CD8-positive, alpha-beta memory T cell (primary cell): ENCODE measurements around the gene GRIK4. TPM values are rescaled to one million over a fixed set of nuclear protein-coding genes. Genes with fewer than 3 reads are reported as not detected.

Source experiments
- CTCF ChIA-PET: fragments of 350-600 bp; sonication (Branson Sonifier 250); formaldehyde crosslinking; loops from one replicate; lab custom pipeline; 2021; ENCODE audit warnings: antibody characterized with exemption; lab: Charles Lee
- POLR2A ChIA-PET: fragments of 350-600 bp; sonication (Branson Sonifier 250); formaldehyde crosslinking; loops from one replicate; lab custom pipeline; 2021; ENCODE audit warnings: antibody characterized with exemption; lab: Charles Lee
- DNase-seq, 5 donors: peaks; one replicate each; pipeline versions ENCODE4 v3.0.0 to v3.0.0-alpha.2; 2020 to 2022; ENCODE audit warnings: mixed read lengths in 1 of 5
- H3K27ac ChIP-seq: one replicate; pipeline ENCODE4 v1.7.0; 2013; ENCODE audit warnings: low read depth, mild to moderate bottlenecking, low read length, moderate library complexity
- H3K27me3 ChIP-seq: 2 replicates; pipeline ENCODE4 v1.7.0; 2013; ENCODE audit warnings: low read length, mild to moderate bottlenecking; ENCODE audit not compliant: insufficient read depth, poor library complexity, severe bottlenecking
- H3K36me3 ChIP-seq: 2 replicates; pipeline ENCODE4 v1.7.0; 2013; ENCODE audit warnings: mild to moderate bottlenecking, low read length, moderate library complexity; ENCODE audit not compliant: insufficient read depth
- H3K4me1 ChIP-seq: 2 replicates; pipeline ENCODE4 v1.7.0; 2013; ENCODE audit warnings: mild to moderate bottlenecking, low read length, moderate library complexity; ENCODE audit not compliant: insufficient read depth
- H3K4me3 ChIP-seq: 2 replicates; pipeline ENCODE4 v1.7.0; 2013; ENCODE audit warnings: mild to moderate bottlenecking, low read length
- H3K9me3 ChIP-seq: 2 replicates; pipeline ENCODE4 v1.7.0; 2013; ENCODE audit warnings: mild to moderate bottlenecking, low read length
- H3K27ac Mint-ChIP-seq, 8 donors: one replicate each; pipeline ENCODE4 v1.8.0; 2020 to 2021; ENCODE audit warnings: mixed read lengths in 8 of 8, mild to moderate bottlenecking in 6 of 8, inconsistent platforms in 3 of 8, moderate library complexity in 3 of 8
- H3K27me3 Mint-ChIP-seq, 2 donors: one replicate each; pipeline ENCODE4 v1.8.0; 2020 to 2021; ENCODE audit warnings: mixed read lengths in 2 of 2, mild to moderate bottlenecking in 1 of 2, moderate library complexity in 1 of 2
- H3K36me3 Mint-ChIP-seq, 3 donors: one replicate each; pipeline ENCODE4 v1.8.0; 2020 to 2021; ENCODE audit warnings: mixed read lengths in 3 of 3, inconsistent platforms in 1 of 3, mild to moderate bottlenecking in 1 of 3
- H3K4me1 Mint-ChIP-seq, 3 donors: one replicate each; pipeline ENCODE4 v1.8.0; 2020 to 2021; ENCODE audit warnings: mixed read lengths in 3 of 3, inconsistent platforms in 1 of 3, mild to moderate bottlenecking in 1 of 3
- H3K4me3 Mint-ChIP-seq, 7 donors: one replicate each; pipeline ENCODE4 v1.8.0; 2020 to 2021; ENCODE audit warnings: mixed read lengths in 7 of 7, mild to moderate bottlenecking in 6 of 7, moderate library complexity in 4 of 7, inconsistent platforms in 2 of 7
- H3K9me3 Mint-ChIP-seq, 5 donors: one replicate each; pipeline ENCODE4 v1.8.0; 2020 to 2022; ENCODE audit warnings: mixed read lengths in 5 of 5, mild to moderate bottlenecking in 3 of 5, moderate library complexity in 2 of 5, inconsistent platforms in 1 of 5
- polyA plus RNA-seq: library from polyadenylated mRNA; unstranded; fragments of 300-500 nt; fragmentation: Illumina TruSeq; gene quantifications from one replicate; pipeline ENCODE4 v1.2.3, GENCODE V29; 2021
- total RNA-seq, 2 experiments: library from RNA; stranded (reverse); gene quantifications; one replicate each; pipeline ENCODE4 v1.2.3, GENCODE V29; 2021

The GRIK4 gene
- total and polyA plus RNA-seq, 3 experiments from 2014 or later = 0.07 TPM; not detected in 2

DNA sequence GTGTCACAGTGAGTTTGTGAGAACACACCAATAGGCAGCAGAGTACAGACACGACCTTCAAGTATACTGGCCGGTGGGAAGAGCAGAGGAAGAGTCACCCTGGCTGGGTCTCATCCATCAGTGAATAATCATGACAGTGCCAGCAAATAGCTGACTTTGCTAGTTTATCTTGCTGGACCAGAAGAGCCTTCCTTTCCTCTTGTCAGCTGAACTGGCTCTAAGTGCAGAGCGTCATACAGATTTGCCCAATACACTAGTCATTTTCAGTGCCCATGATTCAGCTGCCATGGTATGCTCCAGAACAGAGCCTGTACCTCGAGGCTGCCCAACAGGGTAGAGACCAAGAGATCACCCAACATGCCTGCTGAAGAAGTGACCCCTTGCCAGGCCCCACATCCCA, 429.5 kb downstream of the GRIK4 start:
- Mint-ChIP-seq H3K9me3 (peaks cover 0 to 12% (median 5%) of the 10 kb centered on the region in 5 donors), H3K27me3 (peaks cover 9 to 38% of the 10 kb centered on the region in 2 donors), H3K4me3 (no peak overlapping the region), H3K4me1 (no peaks in the 10 kb centered on the region), H3K36me3 (peaks cover 0 to 4% (median 2%) of the 10 kb centered on the region in 3 donors), H3K27ac (no peak overlapping the region)
- Histone ChIP-seq H3K36me3 (no peaks in the 10 kb centered on the region), H3K9me3 (no peaks in the 10 kb centered on the region), H3K27me3 (no peaks in the 10 kb centered on the region), H3K4me1 (no peaks in the 10 kb centered on the region), H3K4me3 (no peak overlapping the region), H3K27ac (no peak overlapping the region)
- DNase-seq = no peak
- ChIA-PET POLR2A (no interaction called here), CTCF (no interaction called here)

DNA sequence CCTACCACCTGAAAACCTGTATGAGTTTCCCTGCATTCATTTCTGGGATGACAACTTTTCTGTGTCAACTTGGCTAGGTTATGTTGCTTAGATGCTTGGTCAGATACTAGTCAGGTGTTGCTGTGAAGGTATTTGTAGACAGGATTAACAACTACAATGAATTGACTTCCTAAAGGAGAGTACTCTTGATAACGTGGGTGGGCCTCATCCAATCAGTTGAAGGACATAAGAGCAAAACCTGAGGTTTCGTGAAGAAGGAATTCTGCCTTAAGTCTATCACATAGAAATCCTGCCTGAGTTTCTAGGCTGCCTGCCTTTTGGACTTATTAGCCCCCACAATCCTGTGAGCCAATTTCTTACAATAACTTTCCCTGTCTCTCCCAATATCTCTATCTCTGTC, 431.2 kb downstream of the GRIK4 start:
- Histone ChIP-seq H3K27ac (no peak overlapping the region), H3K4me1 (no peaks in the 10 kb centered on the region), H3K36me3 (no peaks in the 10 kb centered on the region), H3K27me3 (no peaks in the 10 kb centered on the region), H3K4me3 (no peak overlapping the region), H3K9me3 (no peaks in the 10 kb centered on the region)
- ChIA-PET CTCF (no interaction called here), POLR2A (no interaction called here)
- Mint-ChIP-seq H3K4me1 (no peaks in the 10 kb centered on the region), H3K27me3 (peaks cover 18 to 40% of the 10 kb centered on the region in 2 donors), H3K27ac (peak overlapping the region in 1 of 8 donors; percentile 68), H3K9me3 (peaks cover 0 to 12% (median 5%) of the 10 kb centered on the region in 5 donors), H3K36me3 (peaks cover 0 to 4% (median 2%) of the 10 kb centered on the region in 3 donors), H3K4me3 (no peak overlapping the region)
- no peak for DNase-seq

DNA sequence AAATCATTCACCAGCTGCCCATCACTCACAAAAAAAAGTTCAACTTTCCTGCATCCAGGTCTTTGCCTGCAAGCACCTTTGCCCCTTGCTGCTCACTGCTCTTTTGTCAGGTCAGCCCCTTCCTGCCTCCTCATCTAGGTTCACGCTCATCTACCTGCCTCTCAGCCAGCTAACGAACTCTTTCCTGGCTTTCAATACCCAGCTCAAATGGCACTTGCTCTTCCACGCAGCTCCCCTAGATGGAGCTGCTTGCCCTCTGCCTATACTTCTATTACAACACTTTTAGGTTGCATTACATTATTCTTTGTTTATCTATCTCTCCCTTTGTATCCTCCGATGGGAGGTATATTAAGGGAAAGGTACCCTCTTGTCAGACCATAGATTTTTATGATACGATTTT, 433.5 kb downstream of the GRIK4 start:
- no peaks in the 10 kb centered on the region for H3K4me1 Mint-ChIP-seq
- ChIA-PET CTCF (no interaction called here), POLR2A (no interaction called here)
- H3K9me3 Mint-ChIP-seq = peaks cover 0 to 12% (median 5%) of the 10 kb centered on the region in 5 donors
- peaks cover 4% of the 10 kb centered on the region for H3K27me3 ChIP-seq
- no peaks in the 10 kb centered on the region for H3K9me3 ChIP-seq
- no peak for DNase-seq
- H3K4me1 ChIP-seq = no peaks in the 10 kb centered on the region
- peaks cover 0 to 4% (median 2%) of the 10 kb centered on the region in 3 donors for H3K36me3 Mint-ChIP-seq
- no peak overlapping the region for H3K27ac Mint-ChIP-seq
- H3K4me3 Mint-ChIP-seq = no peak overlapping the region
- no peaks in the 10 kb centered on the region for H3K36me3 ChIP-seq
- no peak overlapping the region for H3K27ac ChIP-seq
- no peak overlapping the region for H3K4me3 ChIP-seq
- peaks cover 21 to 38% of the 10 kb centered on the region in 2 donors for H3K27me3 Mint-ChIP-seq

DNA sequence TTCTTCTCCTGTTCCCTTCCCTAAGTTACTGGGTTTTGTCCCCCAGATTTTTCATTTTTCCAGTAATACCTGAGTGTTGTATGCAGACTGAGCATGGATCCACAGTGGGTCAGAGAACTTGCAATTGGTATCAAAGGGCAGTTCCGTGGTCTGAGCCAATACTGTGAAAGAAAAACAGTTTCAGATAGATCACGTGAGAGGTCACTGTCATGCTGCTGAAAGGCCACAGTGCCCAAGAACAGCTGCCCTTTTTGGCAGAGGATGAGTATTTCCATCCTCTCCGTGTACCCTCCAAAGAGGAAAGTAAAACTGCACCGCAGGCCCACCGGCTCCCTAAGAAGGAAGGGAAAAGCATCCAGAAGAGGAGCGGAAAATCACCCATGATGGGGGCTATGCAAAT, 439.3 kb downstream of the GRIK4 start:
- H3K36me3 Mint-ChIP-seq = no peaks in the 10 kb centered on the region
- POLR2A ChIA-PET = no interaction called here
- no peaks in the 10 kb centered on the region for H3K9me3 ChIP-seq
- peaks cover 20 to 25% of the 10 kb centered on the region in 2 donors for H3K27me3 Mint-ChIP-seq
- DNase-seq = no peak
- H3K4me3 Mint-ChIP-seq = no peak overlapping the region
- no peak overlapping the region for H3K27ac Mint-ChIP-seq
- CTCF ChIA-PET = no interaction called here
- no peaks in the 10 kb centered on the region for H3K4me1 ChIP-seq
- no peak overlapping the region for H3K4me3 ChIP-seq
- peaks cover 6% of the 10 kb centered on the region for H3K27me3 ChIP-seq
- H3K27ac ChIP-seq = no peak overlapping the region
- H3K36me3 ChIP-seq = no peaks in the 10 kb centered on the region
- peaks cover 3 to 5% (median 5%) of the 10 kb centered on the region in 3 donors for H3K4me1 Mint-ChIP-seq
- H3K9me3 Mint-ChIP-seq = peaks cover 0 to 2% (median 0%) of the 10 kb centered on the region in 5 donors

- Mint-ChIP-seq H3K27ac (peak overlapping the region in 2 of 8 donors; percentile 27 to 76), H3K9me3 (peaks cover 0 to 2% (median 0%) of the 10 kb centered on the region in 5 donors), H3K4me1 (peaks cover 10 to 15% (median 11%) of the 10 kb centered on the region in 3 donors), H3K36me3 (no peaks in the 10 kb centered on the region), H3K27me3 (peaks cover 10 to 20% of the 10 kb centered on the region in 2 donors), H3K4me3 (peak overlapping the region in 6 of 7 donors; percentile 54 to 89 (median 75))
- CTCF ChIA-PET = no interaction called here
- no peak overlapping the region for H3K4me3 ChIP-seq
- no peaks in the 10 kb centered on the region for H3K36me3 ChIP-seq
- H3K27ac ChIP-seq = no peak overlapping the region
- H3K27me3 ChIP-seq = peaks cover 6% of the 10 kb centered on the region
- POLR2A ChIA-PET = no interaction called here
- peaks cover 12% of the 10 kb centered on the region for H3K4me1 ChIP-seq
- no peaks in the 10 kb centered on the region for H3K9me3 ChIP-seq
- peak in 2 of 5 donors; percentile 21 to 47 for DNase-seq
Measured at GRCh38 chr11:120952461-120953434, 441.2 kb downstream of the GRIK4 start.

DNA sequence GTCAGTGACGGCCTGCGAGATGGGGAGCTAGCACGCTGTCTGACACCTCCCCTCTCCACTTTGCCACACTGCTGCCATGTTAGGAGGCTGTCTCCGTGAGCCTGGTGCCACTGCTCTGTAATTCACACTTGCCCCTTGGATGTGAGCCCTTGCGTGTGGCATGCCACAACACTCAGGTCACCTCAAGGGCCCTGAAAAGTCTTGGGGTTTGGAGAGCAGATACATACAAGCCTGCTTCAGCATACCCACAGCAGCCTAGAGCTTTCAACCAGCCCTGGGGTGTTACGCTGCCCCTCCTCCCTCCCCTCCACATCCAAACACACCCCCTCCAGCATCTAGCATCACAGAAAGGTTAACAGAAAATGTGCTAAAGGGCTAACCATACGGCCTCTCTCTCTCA, 442.8 kb downstream of the GRIK4 start:
- H3K27me3 Mint-ChIP-seq = peaks cover 4 to 7% of the 10 kb centered on the region in 2 donors
- DNase-seq = no peak
- H3K9me3 Mint-ChIP-seq = peaks cover 0 to 2% (median 0%) of the 10 kb centered on the region in 5 donors

DNA sequence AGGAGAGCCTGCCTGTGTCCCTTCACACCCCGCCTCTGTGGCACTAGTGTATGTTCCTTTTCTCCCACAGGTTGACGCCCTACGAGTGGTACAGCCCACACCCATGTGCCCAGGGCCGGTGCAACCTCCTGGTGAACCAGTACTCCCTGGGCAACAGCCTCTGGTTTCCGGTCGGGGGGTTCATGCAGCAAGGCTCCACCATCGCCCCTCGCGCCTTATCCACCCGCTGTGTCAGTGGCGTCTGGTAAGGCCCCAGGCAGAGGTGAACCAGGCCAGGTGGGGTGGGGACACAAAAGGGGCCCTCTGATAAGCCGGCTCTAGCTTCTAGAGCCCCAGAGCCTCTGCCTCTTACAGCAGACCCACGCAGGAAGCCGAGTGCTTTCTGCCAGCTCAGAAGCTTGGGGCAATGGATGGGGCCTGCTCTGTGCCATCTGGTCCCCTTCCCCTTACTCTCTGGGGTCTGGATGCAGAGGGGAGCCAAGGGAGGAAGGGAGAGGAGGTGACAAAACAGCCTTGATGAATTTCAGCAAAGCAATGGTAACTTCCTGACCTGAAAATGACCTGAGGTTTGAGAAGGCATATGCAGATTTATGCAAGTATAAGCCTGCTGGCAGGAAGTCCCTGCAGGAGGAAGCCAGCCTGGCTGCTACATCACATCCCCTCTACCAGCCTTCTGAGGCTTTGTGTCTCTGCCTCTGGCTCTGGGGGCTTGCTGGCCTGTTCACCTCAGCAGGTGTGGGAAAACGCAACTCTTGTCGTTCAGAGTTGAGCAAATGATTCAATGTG, 445.4 kb downstream of the GRIK4 start:
- ChIA-PET POLR2A (no interaction called here), CTCF (no interaction called here)
- Mint-ChIP-seq H3K9me3 (peaks cover 0 to 2% (median 0%) of the 10 kb centered on the region in 5 donors), H3K4me3 (peak overlapping the region in 1 of 7 donors; percentile 47), H3K27me3 (peaks cover 0 to 4% of the 10 kb centered on the region in 2 donors), H3K4me1 (peaks cover 10 to 17% (median 11%) of the 10 kb centered on the region in 3 donors), H3K27ac (peak overlapping the region in 6 of 8 donors; percentile 45 to 94 (median 84)), H3K36me3 (no peaks in the 10 kb centered on the region)
- peak in 1 of 5 donors; percentile 30 for DNase-seq
- no peak overlapping the region for H3K27ac ChIP-seq
- no peak overlapping the region for H3K4me3 ChIP-seq
- H3K36me3 ChIP-seq = no peaks in the 10 kb centered on the region
- H3K27me3 ChIP-seq = no peaks in the 10 kb centered on the region
- no peaks in the 10 kb centered on the region for H3K9me3 ChIP-seq
- peaks cover 14% of the 10 kb centered on the region for H3K4me1 ChIP-seq

More for the DNA sequence above, 442.8 kb downstream of the GRIK4 start:
- Histone ChIP-seq H3K4me3 (no peak overlapping the region), H3K4me1 (peaks cover 14% of the 10 kb centered on the region), H3K36me3 (no peaks in the 10 kb centered on the region), H3K27ac (no peak overlapping the region), H3K27me3 (peaks cover 6% of the 10 kb centered on the region), H3K9me3 (no peaks in the 10 kb centered on the region)
- Mint-ChIP-seq H3K36me3 (no peaks in the 10 kb centered on the region), H3K4me3 (no peak overlapping the region), H3K27ac (no peak overlapping the region), H3K4me1 (peaks cover 10 to 17% (median 11%) of the 10 kb centered on the region in 3 donors)
- POLR2A ChIA-PET = no interaction called here
- CTCF ChIA-PET = no interaction called here
